K562 (cell line): ENCODE data around the gene UIMC1. TPM values are rescaled to one million over a fixed set of nuclear protein-coding genes. Genes with fewer than 3 reads are reported as not detected.
A peak's percentile ranks its signal among the peaks of the same experiment; 100 is the strongest.

Experiments used
- ATAC-seq: fragments of 200-7000 bp; cut with Tn5 transposase; 3 replicates; pipeline ENCODE4 v1.9.1; 2020; ENCODE audit warnings: moderate library complexity
- BruUV-seq: library from RNA; stranded (reverse); fragments of 400-500 nt; replicated peaks from 2 replicates; lab custom pipeline; 2021; lab: Mats Ljungman, UMichigan
- CTCF ChIA-PET: fragments of 300-600 bp; formaldehyde crosslinking; extraction: SDS; loops from one replicate; lab custom pipeline; 2021; ENCODE audit warnings: low intra/inter-chr PET ratio; lab: Yijun Ruan, JAX
- POLR2A ChIA-PET: fragments of 300-600, 350-650 bp; sonication (Branson Sonifier 250); formaldehyde crosslinking; extraction: SDS; loops from one replicate; lab custom pipeline; 2021; ENCODE audit warnings: antibody characterized with exemption, inconsistent platforms; lab: Yijun Ruan, JAX
- DNase-seq, 4 experiments: peaks; one replicate each; pipeline versions ENCODE4 v3.0.0 to v3.0.0-alpha.2; 2011 to 2018; ENCODE audit warnings: low spot score in 3 of 4, mixed read lengths in 3 of 4; ENCODE audit errors: extremely low read depth in 1 of 4
- FAIRE-seq: peaks from 2 replicates; lab custom pipeline; 2011; peaks lifted over from hg19 to GRCh38; lab: Jason Lieb, UNC
- H2AFZ ChIP-seq: 2 replicates; pipeline ENCODE4 v1.6.0; 2011; ENCODE audit warnings: low read depth, low read length, control low read depth, inconsistent platforms
- H3K27ac ChIP-seq: fragments of 200-600 bp; 3 replicates; pipeline ENCODE4 v1.8.0; 2011; ENCODE audit warnings: low read depth, mild to moderate bottlenecking, control low read depth, inconsistent platforms, low read length, moderate library complexity, mixed read lengths; ENCODE audit errors: extremely low read depth
- H3K27me3 ChIP-seq, 2 experiments: fragments of 300-600 bp in 1 of 2; 2 replicates in 1 of 2; 3 replicates in 1 of 2; pipeline versions ENCODE4 v1.6.0 to v1.8.0; 2011; ENCODE audit warnings: inconsistent platforms in 2 of 2, low read length in 2 of 2, mild to moderate bottlenecking in 1 of 2, mixed read lengths in 1 of 2, moderate library complexity in 1 of 2; ENCODE audit not compliant: control insufficient read depth in 2 of 2, insufficient read depth in 2 of 2
- H3K36me3 ChIP-seq: fragments of 300-600 bp; 3 replicates; pipeline ENCODE4 v1.8.0; 2011; ENCODE audit warnings: mild to moderate bottlenecking, low read length, inconsistent platforms; ENCODE audit not compliant: control insufficient read depth, insufficient read depth
- H3K4me1 ChIP-seq, 2 experiments: fragments of 200-600 bp in 1 of 2; replicated peaks in 1 of 2; 2 replicates in 1 of 2; 3 replicates in 1 of 2; pipeline versions ENCODE4 v1.5.1 to v1.8.0; 2011; ENCODE audit warnings: inconsistent platforms in 2 of 2, low read length in 2 of 2, mild to moderate bottlenecking in 1 of 2, mixed read lengths in 1 of 2, moderate library complexity in 1 of 2; ENCODE audit not compliant: control insufficient read depth in 2 of 2, insufficient read depth in 2 of 2
- H3K4me2 ChIP-seq: 2 replicates; pipeline ENCODE4 v1.6.1; 2011; ENCODE audit warnings: low read length, control low read depth, inconsistent platforms, mixed read lengths; ENCODE audit not compliant: insufficient read depth
- H3K4me3 ChIP-seq: fragments of 200-600 bp; sonication (generic), shearing (Covaris generic); 2 replicates; pipeline ENCODE4 v1.5.1; 2016; ENCODE audit warnings: control low read depth, inconsistent platforms
- H3K79me2 ChIP-seq: fragments of 200-600 bp; 3 replicates; pipeline ENCODE4 v1.8.0; 2011; ENCODE audit warnings: low read length, inconsistent platforms; ENCODE audit not compliant: control insufficient read depth, insufficient read depth
- H3K9ac ChIP-seq, 2 experiments: 2 replicates each; pipeline versions ENCODE4 v1.6.0 to v1.6.1; 2011; ENCODE audit warnings: low read depth in 2 of 2, low read length in 2 of 2, control low read depth in 1 of 2, inconsistent platforms in 1 of 2, mild to moderate bottlenecking in 1 of 2, mixed read lengths in 1 of 2; ENCODE audit not compliant: insufficient read depth in 1 of 2
- H3K9me1 ChIP-seq: one replicate; pipeline ENCODE4 v1.6.0; 2011; ENCODE audit warnings: inconsistent platforms, mild to moderate bottlenecking, low read length, moderate library complexity; ENCODE audit not compliant: control insufficient read depth, insufficient read depth
- H3K9me3 ChIP-seq: replicated peaks from 2 replicates; pipeline ENCODE4 v1.5.1; 2011; ENCODE audit warnings: low read depth, low read length, inconsistent platforms; ENCODE audit not compliant: control insufficient read depth, insufficient read depth
- H4K20me1 ChIP-seq: replicated peaks from 2 replicates; pipeline ENCODE4 v1.6.1; 2011; ENCODE audit warnings: low read length, inconsistent platforms, mixed read lengths; ENCODE audit not compliant: control insufficient read depth, insufficient read depth
- DACH1 ChIP-seq: fragments of 450-650 bp; IDR thresholded peaks from 2 replicates; pipeline ENCODE4 v1.6.1; 2018; ENCODE audit not compliant: partially characterized antibody
- PBX2 ChIP-seq, 2 experiments: IDR thresholded peaks in 1 of 2; conservative IDR thresholded peaks in 1 of 2; 2 replicates each; pipeline ENCODE4 v1.6.1; 2016; ENCODE audit warnings: low read depth in 2 of 2, mild to moderate bottlenecking in 1 of 2, missing compliant biosample characterization in 1 of 2, missing genetic modification characterization in 1 of 2, moderate library complexity in 1 of 2
- WGBS: fragments of 100-300 bp; shearing (Covaris generic); methylation state at CpG from one replicate; pipeline ENCODE4 v1.1.6; 2016; ENCODE audit warnings: low coverage, mixed read lengths; ENCODE audit not compliant: insufficient coverage; ENCODE audit errors: missing lambda C conversion rate; 5-methylcytosine and 5-hydroxymethylcytosine counted together
- in situ Hi-C: fragments of 300-500 bp; cut with MboI; formaldehyde crosslinking; loops from 4 replicates; pipeline ENCODE4 v1.15.0; 2018; ENCODE audit warnings: inconsistent platforms, mixed read lengths
- intact Hi-C: fragments of 100-400 bp; cut with micrococcal nuclease; formaldehyde crosslinking; loops from 2 replicates; pipeline ENCODE4 v1.14.2; 2022
- polyA plus RNA-seq, 8 experiments: library from polyadenylated mRNA; depleted of rRNA in 4 of 8; stranded (reverse) in 5 of 8; unstranded in 3 of 8; fragments of >200 nt; fragmentation: Nextera tagmentation in 2 of 8; fragmentation: Illumina TruSeq in 1 of 8; extraction: Ambion mirVana in 2 of 8; extraction: Trizol in 1 of 8; gene quantifications; 2 replicates each; pipeline versions ENCODE4 v1.2.1 to v1.2.3, GENCODE V29; 2011 to 2014; ENCODE audit warnings: inconsistent platforms in 1 of 8, missing spikeins in 1 of 8
- total RNA-seq, 7 experiments: library from RNA; depleted of rRNA in 6 of 7; stranded (reverse); fragments of >200 nt in 6 of 7; fragmentation: Illumina TruSeq in 2 of 7; extraction: Trizol in 2 of 7; gene quantifications; 2 replicates each; pipeline versions ENCODE4 v1.2.1 to v1.2.3, GENCODE V29; 2011 to 2021; ENCODE audit warnings: low replicate concordance in 1 of 7
- TF ChIP-seq, protein P1 (sequence below), 2 experiments: fragments of 450-650 bp in 1 of 2; sonication (generic) in 1 of 2; formaldehyde crosslinking in 1 of 2; IDR thresholded peaks in 1 of 2; conservative IDR thresholded peaks in 1 of 2; 2 replicates each; pipeline versions ENCODE4 v1.6.1 to v1.8.1; 2016 to 2023; ENCODE audit warnings: mild to moderate bottlenecking in 2 of 2, moderate library complexity in 2 of 2, inconsistent platforms in 1 of 2, missing genetic modification reagents in 1 of 2

Gene UIMC1
- total and polyA plus RNA-seq, 9 of the 15 experiments (the other 6 are each of a cell fraction or from before 2014, with no cell fraction given) = 14.9 to 51.7 (median 36.8) TPM

DNA sequence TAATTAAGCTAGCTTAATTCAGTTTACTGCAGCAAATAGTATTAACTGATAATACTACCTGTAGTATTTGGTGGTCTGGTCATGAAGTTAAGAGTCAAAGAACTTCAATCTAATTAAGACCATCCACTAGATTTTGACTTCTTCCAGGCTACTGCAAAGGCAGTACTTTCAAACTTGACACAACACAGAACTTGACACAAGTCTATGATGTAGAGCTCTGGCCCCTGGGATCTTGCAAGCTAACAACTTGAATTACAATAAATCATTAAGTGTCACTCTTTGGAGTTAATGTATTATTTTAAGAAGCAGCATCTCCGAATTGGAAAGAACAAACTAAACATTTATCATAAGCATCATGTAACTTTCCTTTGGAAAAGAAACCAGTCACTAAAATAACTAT, 40.9 kb downstream of the UIMC1 start:
- ATAC-seq (no peak), DNase-seq (no peak), FAIRE-seq (no peak)
- H3K79me2 ChIP-seq = peaks cover 10% of the 10 kb centered on the region; the same call in 1 of the 3 replicates
- no peak for TF ChIP-seq PBX2 (CRISPR knock-in tag; IDR thresholded peaks at IDR 0.05; ENCODE audit: low read depth)
- TF ChIP-seq PBX2 (tag; conservative IDR thresholded peaks at IDR 0.05; ENCODE audit: low read depth) = peak; percentile 49; the same call in 1 of the 2 replicates
- TF ChIP-seq, protein P1, sequence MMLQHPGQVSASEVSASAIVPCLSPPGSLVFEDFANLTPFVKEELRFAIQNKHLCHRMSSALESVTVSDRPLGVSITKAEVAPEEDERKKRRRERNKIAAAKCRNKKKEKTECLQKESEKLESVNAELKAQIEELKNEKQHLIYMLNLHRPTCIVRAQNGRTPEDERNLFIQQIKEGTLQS (IDR thresholded peaks at IDR 0.05) = no peak
- TF ChIP-seq, protein P1 (CRISPR knock-in tag; conservative IDR thresholded peaks at IDR 0.05) = no peak
- TF ChIP-seq DACH1 = no peak
- H3K36me3 ChIP-seq = peaks cover 59% of the 10 kb centered on the region
- H3K27me3 ChIP-seq = no peaks in the 10 kb centered on the region
- intact Hi-C loops (no loop called here), in situ Hi-C loops (no loop called here)
- TSS peak; percentile 9 for BruUV-seq
- peaks cover 0 to 2% of the 10 kb centered on the region in 2 experiments; a peak in 2 of 5 replicates for H3K4me1 ChIP-seq
- no peak overlapping the region for H2AFZ ChIP-seq
- WGBS = 83% methylated on average over 1 of the region's 1 CpG
- H3K4me2 ChIP-seq = no peak overlapping the region
- POLR2A ChIA-PET = interaction anchor here (0.6 to 1.0 kb wide), 2 partner anchors 59 to 131 kb away, joined by 3 to 5 read pairs; no protein-coding TSS in a partner anchor
- H3K27ac ChIP-seq = no peak overlapping the region
- CTCF ChIA-PET = no interaction called here
- H4K20me1 ChIP-seq = no peaks in the 10 kb centered on the region
- H3K9ac ChIP-seq = no peak overlapping the region
- H3K9me3 ChIP-seq = no peaks in the 10 kb centered on the region
- no peaks in the 10 kb centered on the region for H3K9me1 ChIP-seq
- H3K4me3 ChIP-seq = no peak overlapping the region
